Measurements from ENCODE around the gene COX8A.

Gene COX8A

GRCh38 chr11:64022125-64022784 lies 47.8 kb downstream of the COX8A start:
- no peak for DNase-seq

- DNase-seq = no peak
Measured at GRCh38 chr11:64023712-64024710, 49.6 kb downstream of the COX8A start.

- no peak for DNase-seq
Measured at GRCh38 chr11:64025205-64025604, 50.8 kb downstream of the COX8A start.
